ENCODE measurements around the gene ITGA3.

- TF ChIP-seq CTCF (IDR thresholded peaks at IDR 0.05; ENCODE audit: borderline replicate concordance, extremely low read depth, low read length, poor library complexity, severe bottlenecking) (no peak), EZH2 (IDR thresholded peaks at IDR 0.05; ENCODE audit: borderline replicate concordance, low read depth, low read length, severe bottlenecking) (no peak)
These were observed 49.9 kb downstream of the ITGA3 start for GRCh38 chr17:50105811-50106210.

All from DND-41 (cell line).